Measurements from ENCODE around the gene DHX15.

The DHX15 gene

DNA sequence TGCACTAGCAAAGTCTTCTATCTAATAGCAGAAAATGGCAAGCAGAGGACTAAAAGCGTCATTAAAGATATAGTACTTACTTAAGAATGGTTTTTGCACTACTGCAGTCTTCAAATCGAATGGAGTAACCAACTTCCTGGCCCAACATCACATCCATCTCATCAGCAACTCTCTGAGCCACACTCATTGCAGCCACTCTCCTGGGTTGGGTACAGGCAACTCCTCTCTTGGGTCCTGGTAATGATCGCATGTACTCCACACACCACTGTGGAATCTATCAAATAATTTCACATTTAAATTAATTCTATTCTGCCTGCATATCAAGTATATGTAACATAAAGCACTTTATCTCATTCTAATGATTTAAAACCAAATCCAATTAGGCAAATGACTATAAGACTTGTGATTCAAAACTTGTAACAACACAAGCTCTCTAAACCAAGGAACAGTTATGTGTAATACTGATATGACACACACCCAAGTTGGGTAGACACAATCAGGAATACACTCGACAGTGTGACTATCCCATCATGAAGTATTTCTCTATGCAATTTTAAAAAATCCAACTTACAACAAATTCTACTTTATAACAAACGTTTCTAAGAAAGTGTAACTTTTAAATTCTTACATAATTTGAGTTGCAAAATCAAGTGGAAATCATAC is 13.6 kb downstream of the DHX15 start:
- H4K20me1 ChIP-seq (ENCODE audit: insufficient read depth, low read length): no peaks in the 10 kb centered on the region
- H3K4me1 ChIP-seq (ENCODE audit: insufficient read depth, low read length, severe bottlenecking): no peaks in the 10 kb centered on the region
- no peaks in the 10 kb centered on the region for H3K9me3 ChIP-seq (ENCODE audit: low read length)
- H3K79me2 ChIP-seq (ENCODE audit: insufficient read depth, low read length): peaks cover 94% of the 10 kb centered on the region
- H3F3A ChIP-seq (ENCODE audit: insufficient read depth, low read length): no peaks in the 10 kb centered on the region
- no peak overlapping the region for H3K4me3 ChIP-seq (ENCODE audit: low read depth, low read length, poor library complexity, severe bottlenecking)
- TF ChIP-seq EZH2 (IDR thresholded peaks at IDR 0.05; ENCODE audit: borderline replicate concordance, low read length) (no peak), CTCF (IDR thresholded peaks at IDR 0.05; ENCODE audit: low read length) (no peak)
- no peak overlapping the region for H3K4me2 ChIP-seq (ENCODE audit: low read length)
- H3K27me3 ChIP-seq (ENCODE audit: insufficient read depth, low read length): no peaks in the 10 kb centered on the region
- no peak overlapping the region for H2AFZ ChIP-seq (ENCODE audit: low read length)
- no peaks in the 10 kb centered on the region for H3K9me2 ChIP-seq (ENCODE audit: low read depth, low read length)
- H3K27ac ChIP-seq (ENCODE audit: low read depth, low read length, poor library complexity, severe bottlenecking): no peak overlapping the region
- no peak overlapping the region for H3K9ac ChIP-seq (ENCODE audit: low read length)
- H3K36me3 ChIP-seq (ENCODE audit: insufficient read depth, low read length): peaks cover 91% of the 10 kb centered on the region

DNA sequence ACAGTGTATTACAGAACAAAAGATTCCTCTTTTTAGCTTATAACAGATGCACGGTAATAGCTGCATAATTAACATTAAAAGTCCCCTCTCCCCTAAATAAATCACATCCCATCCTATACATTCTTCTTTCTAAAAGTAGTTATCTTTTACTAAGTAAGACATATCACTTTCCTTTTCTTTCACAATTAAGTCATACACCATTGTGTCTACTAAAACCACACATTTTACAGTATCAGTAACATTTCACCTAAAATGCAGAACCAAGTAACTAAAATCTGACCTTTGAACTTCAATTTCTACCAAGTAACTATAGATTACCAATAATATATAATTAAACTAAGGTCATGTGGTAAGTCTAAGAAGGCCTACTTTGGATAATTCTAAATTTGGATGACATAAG is 14.2 kb downstream of the DHX15 start:
- Histone ChIP-seq H3K4me3 (ENCODE audit: low read depth, low read length, poor library complexity, severe bottlenecking) (no peak overlapping the region), H3K27ac (ENCODE audit: low read depth, low read length, poor library complexity, severe bottlenecking) (no peak overlapping the region), H3K9me3 (ENCODE audit: low read length) (no peaks in the 10 kb centered on the region), H3K9ac (ENCODE audit: low read length) (no peak overlapping the region), H4K20me1 (ENCODE audit: insufficient read depth, low read length) (no peaks in the 10 kb centered on the region), H3K4me2 (ENCODE audit: low read length) (no peak overlapping the region), H3K36me3 (ENCODE audit: insufficient read depth, low read length) (peaks cover 91% of the 10 kb centered on the region), H2AFZ (ENCODE audit: low read length) (no peak overlapping the region), H3K27me3 (ENCODE audit: insufficient read depth, low read length) (no peaks in the 10 kb centered on the region), H3F3A (ENCODE audit: insufficient read depth, low read length) (no peaks in the 10 kb centered on the region), H3K9me2 (ENCODE audit: low read depth, low read length) (no peaks in the 10 kb centered on the region), H3K79me2 (ENCODE audit: insufficient read depth, low read length) (peaks cover 94% of the 10 kb centered on the region), H3K4me1 (ENCODE audit: insufficient read depth, low read length, severe bottlenecking) (no peaks in the 10 kb centered on the region)
- no peak for TF ChIP-seq CTCF (IDR thresholded peaks at IDR 0.05; ENCODE audit: low read length)
- no peak for TF ChIP-seq EZH2 (IDR thresholded peaks at IDR 0.05; ENCODE audit: borderline replicate concordance, low read length)

GRCh38 chr4:24569662-24570061 is 14.7 kb downstream of the DHX15 start:
- TF ChIP-seq EZH2 (IDR thresholded peaks at IDR 0.05; ENCODE audit: borderline replicate concordance, low read length): no peak
- no peak for TF ChIP-seq CTCF (IDR thresholded peaks at IDR 0.05; ENCODE audit: low read length)
- no peak overlapping the region for H3K4me2 ChIP-seq (ENCODE audit: low read length)
- no peaks in the 10 kb centered on the region for H4K20me1 ChIP-seq (ENCODE audit: insufficient read depth, low read length)
- no peaks in the 10 kb centered on the region for H3K9me3 ChIP-seq (ENCODE audit: low read length)
- H3K9me2 ChIP-seq (ENCODE audit: low read depth, low read length): no peaks in the 10 kb centered on the region
- peaks cover 91% of the 10 kb centered on the region for H3K36me3 ChIP-seq (ENCODE audit: insufficient read depth, low read length)
- no peak overlapping the region for H3K9ac ChIP-seq (ENCODE audit: low read length)
- no peaks in the 10 kb centered on the region for H3F3A ChIP-seq (ENCODE audit: insufficient read depth, low read length)
- no peak overlapping the region for H3K27ac ChIP-seq (ENCODE audit: low read depth, low read length, poor library complexity, severe bottlenecking)
- no peak overlapping the region for H2AFZ ChIP-seq (ENCODE audit: low read length)
- H3K79me2 ChIP-seq (ENCODE audit: insufficient read depth, low read length): peaks cover 94% of the 10 kb centered on the region
- no peaks in the 10 kb centered on the region for H3K27me3 ChIP-seq (ENCODE audit: insufficient read depth, low read length)
- no peak overlapping the region for H3K4me3 ChIP-seq (ENCODE audit: low read depth, low read length, poor library complexity, severe bottlenecking)
- H3K4me1 ChIP-seq (ENCODE audit: insufficient read depth, low read length, severe bottlenecking): no peaks in the 10 kb centered on the region

All from OCI-LY1 (cell line).